GM23338 (cell line): Measurements from ENCODE around the gene ZNF383. TPM values are rescaled to one million over a fixed set of nuclear protein-coding genes. Genes with fewer than 3 reads are reported as not detected.
A peak's percentile ranks its signal among the peaks of the same experiment; 100 is the strongest.

Experiments used
- ATAC-seq: fragments of 200-7000 bp; cut with Tn5 transposase; 3 replicates; pipeline ENCODE4 v1.9.1; 2020
- DNase-seq: peaks from one replicate; pipeline ENCODE4 v3.0.0-alpha.2; 2015; ENCODE audit warnings: low spot score
- H2AFZ ChIP-seq: fragments of 200-600 bp; sonication (generic); 2 replicates; pipeline ENCODE4 v1.8.0; 2016; ENCODE audit warnings: antibody characterized with exemption, mild to moderate bottlenecking, moderate library complexity
- H3F3A ChIP-seq: fragments of 200-600 bp; sonication (generic); replicated peaks from 2 replicates; pipeline ENCODE4 v1.8.0; 2017; ENCODE audit warnings: antibody characterized with exemption, mixed run types, low read depth
- H3K27ac ChIP-seq: fragments of 200-600 bp; sonication (generic); 2 replicates; pipeline ENCODE4 v1.6.1; 2016; ENCODE audit warnings: low read depth
- H3K27me3 ChIP-seq: fragments of 200-600 bp; sonication (generic); 2 replicates; pipeline ENCODE4 v1.8.0; 2016; ENCODE audit warnings: mild to moderate bottlenecking, mixed run types, moderate library complexity; ENCODE audit not compliant: insufficient read depth
- H3K36me3 ChIP-seq: fragments of 200-600 bp; sonication (generic); 2 replicates; pipeline ENCODE4 v1.8.0; 2016; ENCODE audit warnings: mild to moderate bottlenecking; ENCODE audit not compliant: insufficient read depth
- H3K4me1 ChIP-seq: fragments of 200-600 bp; sonication (generic); 2 replicates; pipeline ENCODE4 v1.8.0; 2016; ENCODE audit warnings: mild to moderate bottlenecking, moderate library complexity; ENCODE audit not compliant: insufficient read depth
- H3K4me2 ChIP-seq: fragments of 200-600 bp; sonication (generic); 2 replicates; pipeline ENCODE4 v1.7.1; 2017; ENCODE audit warnings: mixed run types
- H3K4me3 ChIP-seq: fragments of 200-600 bp; sonication (generic); 2 replicates; pipeline ENCODE4 v1.6.1; 2016; ENCODE audit warnings: mixed run types
- H3K79me2 ChIP-seq: fragments of 200-600 bp; sonication (generic); replicated peaks from 2 replicates; pipeline ENCODE4 v1.8.0; 2017; ENCODE audit warnings: mild to moderate bottlenecking; ENCODE audit not compliant: insufficient read depth
- H3K9me2 ChIP-seq: fragments of 200-600 bp; sonication (generic); 2 replicates; pipeline ENCODE4 v1.8.0; 2017; ENCODE audit not compliant: insufficient read depth
- H4K20me1 ChIP-seq: fragments of 200-600 bp; sonication (generic); replicated peaks from 2 replicates; pipeline ENCODE4 v1.8.0; 2017; ENCODE audit warnings: mild to moderate bottlenecking; ENCODE audit not compliant: insufficient read depth
- H3K27ac Mint-ChIP-seq: 2 replicates; pipeline ENCODE4 v1.8.0; 2020; ENCODE audit warnings: inconsistent platforms, mild to moderate bottlenecking, moderate library complexity, mixed read lengths
- H3K27me3 Mint-ChIP-seq: 3 replicates; pipeline ENCODE4 v1.8.0; 2022; ENCODE audit warnings: low read depth, mild to moderate bottlenecking, moderate library complexity, mixed read lengths, inconsistent platforms; ENCODE audit not compliant: insufficient read depth, poor library complexity
- H3K36me3 Mint-ChIP-seq: 3 replicates; pipeline ENCODE4 v1.8.0; 2021; ENCODE audit warnings: low read depth, mild to moderate bottlenecking, inconsistent platforms, moderate library complexity, mixed read lengths
- H3K4me1 Mint-ChIP-seq: 3 replicates; pipeline ENCODE4 v1.8.0; 2020; ENCODE audit warnings: mild to moderate bottlenecking, inconsistent platforms, mixed read lengths
- H3K4me3 Mint-ChIP-seq: 3 replicates; pipeline ENCODE4 v1.8.0; 2021; ENCODE audit warnings: moderate library complexity, mild to moderate bottlenecking, inconsistent platforms, mixed read lengths
- H3K9me3 Mint-ChIP-seq: 3 replicates; pipeline ENCODE4 v1.8.0; 2020; ENCODE audit warnings: moderate library complexity, mild to moderate bottlenecking, inconsistent platforms, mixed read lengths
- EZH2 ChIP-seq: fragments of 200-600 bp; sonication (generic); IDR thresholded peaks from one replicate; pipeline ENCODE4 v1.8.0; 2017; ENCODE audit warnings: antibody characterized with exemption, mild to moderate bottlenecking, low read depth; ENCODE audit not compliant: unreplicated experiment
- EZH2phosphoT487 ChIP-seq: fragments of 200-600 bp; sonication (generic); IDR thresholded peaks from one replicate; pipeline ENCODE4 v1.8.1; 2018; ENCODE audit warnings: antibody characterized with exemption; ENCODE audit not compliant: unreplicated experiment
- POLR2AphosphoS5 ChIP-seq: IDR thresholded peaks from 2 replicates; pipeline ENCODE4 v1.6.1; 2016; ENCODE audit warnings: antibody characterized with exemption, low read depth
- STAT1 ChIP-seq: IDR thresholded peaks from one replicate; pipeline ENCODE4 v1.6.1; 2016; ENCODE audit warnings: antibody characterized with exemption; ENCODE audit not compliant: unreplicated experiment
- ZNF331 ChIP-seq: fragments of 250-450 bp; sonication (Bioruptor Pico); IDR thresholded peaks from 2 replicates; pipeline ENCODE4 v1.5.0; 2020; ENCODE audit warnings: low read depth, mild to moderate bottlenecking, moderate library complexity
- ZNF462 ChIP-seq: fragments of 250-450 bp; sonication (Bioruptor Pico); IDR thresholded peaks from 2 replicates; pipeline ENCODE4 v1.5.0; 2020; ENCODE audit warnings: mild to moderate bottlenecking, moderate library complexity
- polyA plus RNA-seq: library from polyadenylated mRNA; unstranded; fragments of >200 nt; fragmentation: Nextera tagmentation; extraction: Ambion mirVana; gene quantifications from 2 replicates; pipeline ENCODE4 v1.2.1, GENCODE V29; 2016
- total RNA-seq: library from RNA; depleted of rRNA; stranded (reverse); fragments of >200 nt; shearing (Covaris generic); gene quantifications from 2 replicates; pipeline ENCODE4 v1.2.3, GENCODE V29; 2014
- TF ChIP-seq, protein P1 (sequence below): IDR thresholded peaks from 2 replicates; pipeline ENCODE4 v1.6.1; 2016; ENCODE audit warnings: antibody characterized with exemption

The ZNF383 gene
- total and polyA plus RNA-seq, 2 experiments from 2014 or later: 3.1 to 6.7 TPM

- H4K20me1 ChIP-seq: no peaks in the 10 kb centered on the region; the same call in 1 of the 2 replicates
- no peak overlapping the region for H3K4me3 ChIP-seq
- peaks cover 1% of the 10 kb centered on the region for H3K27me3 Mint-ChIP-seq
- no peak overlapping the region for H3K4me2 ChIP-seq
- H3K4me1 Mint-ChIP-seq: no peaks in the 10 kb centered on the region
- peaks cover 70% of the 10 kb centered on the region for H3K36me3 Mint-ChIP-seq
- H3K27me3 ChIP-seq: no peaks in the 10 kb centered on the region
- no peak for ATAC-seq
- DNase-seq: no peak
- H3K9me2 ChIP-seq: no peaks in the 10 kb centered on the region
- no peak overlapping the region for H3K27ac Mint-ChIP-seq
- H2AFZ ChIP-seq: no peak overlapping the region
- H3K36me3 ChIP-seq: no peaks in the 10 kb centered on the region
- peaks cover 44% of the 10 kb centered on the region for H3K9me3 Mint-ChIP-seq
- H3K27ac ChIP-seq: no peak overlapping the region
- no peaks in the 10 kb centered on the region for H3F3A ChIP-seq
- H3K4me1 ChIP-seq: no peaks in the 10 kb centered on the region
- no peaks in the 10 kb centered on the region for H3K79me2 ChIP-seq
- no peak overlapping the region for H3K4me3 Mint-ChIP-seq
- TF ChIP-seq EZH2 (no peak), ZNF462 (CRISPR knock-in tag) (no peak), EZH2phosphoT487 (no peak), ZNF331 (CRISPR knock-in tag) (no peak)
- TF ChIP-seq, protein P1, sequence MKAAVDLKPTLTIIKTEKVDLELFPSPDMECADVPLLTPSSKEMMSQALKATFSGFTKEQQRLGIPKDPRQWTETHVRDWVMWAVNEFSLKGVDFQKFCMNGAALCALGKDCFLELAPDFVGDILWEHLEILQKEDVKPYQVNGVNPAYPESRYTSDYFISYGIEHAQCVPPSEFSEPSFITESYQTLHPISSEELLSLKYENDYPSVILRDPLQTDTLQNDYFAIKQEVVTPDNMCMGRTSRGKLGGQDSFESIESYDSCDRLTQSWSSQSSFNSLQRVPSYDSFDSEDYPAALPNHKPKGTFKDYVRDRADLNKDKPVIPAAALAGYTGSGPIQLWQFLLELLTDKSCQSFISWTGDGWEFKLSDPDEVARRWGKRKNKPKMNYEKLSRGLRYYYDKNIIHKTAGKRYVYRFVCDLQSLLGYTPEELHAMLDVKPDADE: no peak
Measured at GRCh38 chr19:37197768-37198167, 20.2 kb upstream of the ZNF383 start.

DNA sequence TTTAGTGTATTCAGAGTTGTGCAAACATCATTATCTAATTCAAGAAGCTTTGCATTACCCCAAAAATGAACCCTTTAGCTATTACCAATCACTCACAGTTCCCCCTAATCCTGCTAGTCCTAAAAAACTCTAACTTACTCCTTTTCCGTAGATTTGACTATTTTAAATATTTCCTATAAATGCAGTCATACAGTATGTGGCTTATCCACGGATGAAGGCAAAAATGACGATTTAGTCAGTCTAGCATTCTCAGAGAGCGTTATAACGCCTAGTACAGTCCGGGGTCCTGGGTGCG is 587 bp upstream of the ZNF383 start:
- H3K27me3 ChIP-seq: no peaks in the 10 kb centered on the region
- no peak for DNase-seq
- H3K36me3 ChIP-seq: no peaks in the 10 kb centered on the region
- Mint-ChIP-seq H3K4me3 (peak overlapping the region; percentile 93), H3K36me3 (peaks cover 19% of the 10 kb centered on the region), H3K9me3 (peaks cover 22% of the 10 kb centered on the region), H3K27ac (no peak overlapping the region), H3K27me3 (peaks cover 6% of the 10 kb centered on the region), H3K4me1 (peaks cover 8% of the 10 kb centered on the region)
- no peaks in the 10 kb centered on the region for H4K20me1 ChIP-seq
- H3K9me2 ChIP-seq: no peaks in the 10 kb centered on the region
- peak; percentile 35; the same call in 1 of the 2 replicates for TF ChIP-seq POLR2AphosphoS5
- TF ChIP-seq STAT1: no peak
- TF ChIP-seq ZNF331 (CRISPR knock-in tag): no peak
- no peak overlapping the region for H3K27ac ChIP-seq
- H3K4me3 ChIP-seq: peak overlapping the region; percentile 65
- no peaks in the 10 kb centered on the region for H3F3A ChIP-seq
- ATAC-seq: no peak
- H3K4me1 ChIP-seq: no peaks in the 10 kb centered on the region
- H3K79me2 ChIP-seq: peaks cover 23% of the 10 kb centered on the region
- H3K4me2 ChIP-seq: peak overlapping the region; percentile 86
- peak overlapping the region; percentile 53; the same call in 1 of the 2 replicates for H2AFZ ChIP-seq
